EL (cell line): ENCODE measurements around the gene PDGFD.

Experiments
- DNase-seq: peaks from one replicate; pipeline ENCODE4 v3.0.0-alpha.2; 2016

Gene PDGFD

DNA sequence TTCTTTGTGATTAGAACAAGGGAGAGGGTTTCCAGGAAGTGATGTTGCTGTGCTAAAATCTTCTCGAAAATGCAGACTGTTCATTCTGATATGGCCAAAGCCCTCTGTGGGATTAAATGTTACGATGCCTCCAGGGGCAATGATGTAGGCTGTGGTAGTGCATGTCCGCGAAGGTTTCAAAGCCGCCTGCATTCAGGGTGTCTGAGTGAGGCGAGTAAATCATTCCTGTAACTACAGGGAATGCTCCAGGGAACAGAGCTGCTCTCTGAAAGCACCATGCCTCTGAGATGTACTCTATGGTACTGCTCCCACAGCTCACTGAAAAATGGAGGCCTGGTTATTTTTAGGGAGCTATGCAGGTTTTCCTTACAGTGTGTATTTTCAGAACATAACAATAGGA, 21.2 kb downstream of the PDGFD start:
- no peak for DNase-seq

DNA sequence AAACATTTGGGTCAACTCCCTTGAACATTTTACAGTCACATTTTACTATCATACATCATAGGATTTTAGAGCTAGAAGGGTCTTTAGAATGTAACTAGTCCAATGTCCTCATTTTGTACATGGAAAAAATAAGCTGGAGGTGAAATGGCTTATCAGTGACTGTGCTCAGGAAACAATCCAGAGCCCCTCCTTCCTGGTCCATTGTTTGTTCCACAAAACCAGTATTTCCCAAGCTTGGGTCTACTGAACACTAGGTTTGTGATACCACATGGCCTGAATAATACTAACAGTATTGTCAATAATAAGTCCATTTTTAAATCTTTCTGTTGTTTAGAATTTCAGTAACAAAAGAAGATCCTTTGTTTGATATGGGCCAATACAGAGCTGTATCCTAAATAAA, 27.1 kb downstream of the PDGFD start:
- no peak for DNase-seq

DNA sequence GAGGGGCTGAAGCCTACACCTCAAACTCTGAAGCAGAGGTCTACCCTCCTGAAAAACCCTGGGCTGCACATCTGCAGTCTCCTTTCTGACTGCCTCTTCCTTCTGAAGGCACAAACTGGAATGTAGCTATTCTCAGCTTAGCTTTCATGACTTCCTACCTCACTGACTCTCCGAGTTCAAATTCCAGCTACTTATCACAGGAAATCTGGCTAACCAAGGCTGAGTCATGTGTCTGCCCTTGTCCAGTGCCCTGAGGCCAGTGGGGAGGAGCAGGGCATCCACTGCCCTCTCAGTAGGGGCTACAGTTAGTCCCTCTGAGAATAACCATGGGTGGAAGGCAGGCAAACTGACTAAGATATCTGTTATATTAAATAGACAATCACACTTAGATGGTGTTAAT, 29.2 kb downstream of the PDGFD start:
- DNase-seq, result peak; percentile 60

DNA sequence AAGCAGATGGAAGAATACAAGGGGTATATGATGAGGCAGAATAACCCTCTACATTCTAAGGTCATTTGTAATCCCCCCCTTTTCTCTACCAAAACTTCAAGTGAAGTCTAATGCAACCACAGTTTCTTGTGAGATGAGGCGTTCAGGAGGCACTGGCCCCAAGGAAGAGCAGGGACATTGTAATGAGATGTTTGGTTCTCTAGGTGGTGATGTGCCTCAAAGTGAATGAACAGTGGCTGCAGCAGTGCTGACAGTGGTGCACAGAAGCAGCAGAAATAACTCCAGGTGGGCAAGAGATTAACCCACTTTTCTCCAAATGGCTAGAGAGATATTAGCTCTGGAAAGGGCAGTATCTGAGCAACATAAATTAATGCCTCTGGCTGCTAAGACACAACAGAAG, 33.8 kb downstream of the PDGFD start:
- DNase-seq, result no peak

DNA sequence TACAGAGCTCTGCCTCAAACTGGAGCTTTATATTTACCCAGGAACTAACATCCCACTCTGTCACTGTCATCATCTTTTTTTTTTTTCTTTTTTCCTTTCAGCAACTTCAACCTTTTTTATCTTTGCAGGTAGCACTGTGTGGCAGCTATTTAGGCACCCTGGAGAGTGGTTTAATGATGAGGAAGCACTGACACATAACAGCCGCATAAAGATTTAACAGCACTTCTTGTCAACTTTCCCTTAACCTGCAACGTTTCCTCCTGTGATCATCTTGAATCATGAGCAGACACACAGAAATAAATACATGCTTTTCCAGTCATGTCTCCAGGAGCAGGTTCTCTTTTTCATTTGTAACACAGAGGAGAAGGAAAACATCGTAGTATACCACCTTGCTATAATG, 34.8 kb downstream of the PDGFD start:
- DNase-seq, result no peak

DNA sequence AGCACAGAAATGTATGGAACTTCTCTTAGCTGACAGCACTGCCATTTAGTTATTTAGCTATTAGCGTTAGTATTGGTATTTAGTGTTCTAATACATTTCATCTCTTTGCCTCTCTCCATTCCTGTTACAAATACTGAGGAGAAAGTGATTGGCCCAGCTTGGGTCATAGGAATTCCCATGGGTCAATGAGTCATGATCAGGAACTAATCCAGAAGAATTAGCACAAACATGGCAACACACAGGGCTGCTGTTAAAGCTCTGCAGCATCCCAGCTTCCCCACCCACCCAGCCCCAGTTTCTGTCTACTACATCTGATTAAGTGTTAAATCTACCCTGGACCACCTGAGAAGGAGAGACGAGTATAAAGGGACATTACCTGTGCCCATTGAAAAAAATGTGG, 36.1 kb downstream of the PDGFD start:
- DNase-seq, result peak; percentile 33

DNA sequence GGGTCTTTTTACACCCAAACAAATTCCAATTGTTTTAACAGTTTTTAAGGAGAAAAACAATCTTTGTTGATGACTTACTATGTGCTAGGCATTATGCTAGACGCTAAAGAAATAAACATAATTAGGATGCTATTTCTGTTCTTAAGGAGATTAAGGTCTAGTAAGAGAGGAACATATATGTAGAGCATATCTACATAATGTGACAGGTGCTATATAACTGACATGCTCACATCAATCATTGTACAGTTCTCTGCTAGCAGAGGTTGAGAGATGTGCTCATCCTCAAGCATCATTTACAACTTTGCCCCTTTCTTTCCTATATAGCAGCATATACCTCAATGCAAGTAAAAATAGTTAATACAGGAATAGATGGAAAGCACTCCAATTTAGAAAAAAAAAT, 37.5 kb downstream of the PDGFD start:
- no peak for DNase-seq

DNA sequence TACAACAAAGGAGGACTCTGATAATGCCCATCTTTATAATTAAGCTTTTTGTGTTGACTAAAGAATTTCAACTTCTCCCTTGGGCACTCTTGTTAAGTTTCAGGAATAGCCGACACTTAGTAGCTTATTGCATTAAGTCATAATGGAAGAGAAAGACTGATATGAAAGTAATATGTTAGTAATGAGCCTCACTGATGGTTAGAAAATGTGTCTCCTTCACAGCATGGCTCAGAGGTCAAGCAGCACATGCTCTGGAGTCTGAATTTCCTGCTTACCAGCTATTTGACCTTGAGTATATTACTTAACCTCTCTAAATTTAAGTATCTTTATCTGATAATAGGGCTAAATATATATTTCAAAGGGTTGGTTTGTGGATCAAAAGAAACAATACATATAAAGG, 39.0 kb downstream of the PDGFD start:
- DNase-seq, result no peak

DNA sequence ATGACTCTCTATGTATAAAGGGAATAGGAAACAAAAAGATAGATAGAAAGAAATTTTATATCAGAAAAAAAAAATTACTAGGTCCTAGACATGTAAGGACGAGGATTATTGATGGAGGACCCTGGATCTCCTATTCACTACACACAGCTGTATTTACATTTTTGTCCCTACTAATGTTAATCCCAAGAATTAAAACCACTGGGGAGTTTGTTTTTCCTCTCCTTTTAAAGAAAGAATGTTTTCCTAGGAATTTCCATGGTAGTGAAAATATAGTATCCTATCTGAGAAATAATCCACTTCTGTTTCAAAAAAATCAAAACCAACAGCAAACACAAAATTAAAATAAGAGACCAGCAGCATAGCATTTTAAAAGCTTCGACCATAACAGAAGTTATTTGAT, 41.1 kb downstream of the PDGFD start:
- no peak for DNase-seq

DNA sequence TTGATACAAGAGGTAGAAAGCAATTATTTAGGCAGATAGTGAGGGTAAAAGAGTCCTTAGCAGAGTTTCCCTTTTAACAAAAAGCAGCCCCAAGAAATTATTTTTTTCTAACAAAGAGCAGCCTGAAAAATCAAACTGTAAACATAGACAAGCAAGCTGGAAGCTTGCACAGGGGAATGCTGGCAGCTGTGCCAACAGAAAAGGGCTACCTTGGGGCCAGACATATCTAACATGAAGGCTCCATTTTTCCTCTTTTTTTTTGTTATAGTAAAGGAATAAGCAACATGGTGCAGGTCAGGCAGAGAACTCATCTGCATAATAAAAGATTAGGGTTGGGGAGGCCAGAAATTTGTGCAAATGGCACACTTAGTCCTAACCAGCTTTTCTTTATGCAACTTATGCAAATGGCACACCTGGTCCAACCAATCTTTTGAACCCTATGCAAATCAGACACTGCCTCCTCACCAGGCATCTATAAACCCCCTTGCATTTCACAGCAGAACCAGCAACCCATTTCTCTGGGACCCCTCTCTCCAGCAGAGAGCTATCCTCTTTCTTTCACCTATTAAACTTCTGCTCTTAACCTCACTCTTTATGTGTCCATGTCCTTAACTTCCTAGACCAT, 41.8 kb downstream of the PDGFD start:
- no peak for DNase-seq

DNA sequence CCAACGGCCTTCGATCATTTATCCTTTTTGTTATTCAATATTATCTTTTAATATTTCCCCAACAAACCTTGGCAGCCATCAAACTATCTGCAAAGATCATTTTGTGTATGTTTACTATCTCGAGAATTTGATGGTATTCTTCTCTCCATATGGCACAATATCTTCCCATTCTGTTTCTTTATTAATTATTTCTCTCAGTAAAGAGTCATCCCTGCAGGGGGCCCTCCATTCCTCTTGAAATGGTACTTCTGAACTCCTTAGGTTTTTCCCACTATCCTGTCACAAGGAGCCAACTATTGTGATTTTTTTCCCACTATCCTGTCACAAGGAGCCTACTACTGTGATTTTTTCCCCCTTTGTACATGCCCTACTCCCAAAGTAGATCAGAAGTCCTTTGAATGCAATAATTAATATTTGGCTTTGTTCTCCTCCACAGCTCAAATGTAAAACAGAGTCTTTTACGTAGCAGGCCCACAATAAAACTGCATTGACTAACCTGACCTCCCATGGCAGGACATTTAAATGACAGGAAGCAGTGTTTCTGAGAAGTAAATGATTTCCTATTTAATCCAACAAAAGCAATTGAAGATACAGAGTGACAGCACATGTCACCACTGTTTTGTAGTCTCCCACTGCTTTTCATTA, 43.3 kb downstream of the PDGFD start:
- DNase-seq, result no peak

DNA sequence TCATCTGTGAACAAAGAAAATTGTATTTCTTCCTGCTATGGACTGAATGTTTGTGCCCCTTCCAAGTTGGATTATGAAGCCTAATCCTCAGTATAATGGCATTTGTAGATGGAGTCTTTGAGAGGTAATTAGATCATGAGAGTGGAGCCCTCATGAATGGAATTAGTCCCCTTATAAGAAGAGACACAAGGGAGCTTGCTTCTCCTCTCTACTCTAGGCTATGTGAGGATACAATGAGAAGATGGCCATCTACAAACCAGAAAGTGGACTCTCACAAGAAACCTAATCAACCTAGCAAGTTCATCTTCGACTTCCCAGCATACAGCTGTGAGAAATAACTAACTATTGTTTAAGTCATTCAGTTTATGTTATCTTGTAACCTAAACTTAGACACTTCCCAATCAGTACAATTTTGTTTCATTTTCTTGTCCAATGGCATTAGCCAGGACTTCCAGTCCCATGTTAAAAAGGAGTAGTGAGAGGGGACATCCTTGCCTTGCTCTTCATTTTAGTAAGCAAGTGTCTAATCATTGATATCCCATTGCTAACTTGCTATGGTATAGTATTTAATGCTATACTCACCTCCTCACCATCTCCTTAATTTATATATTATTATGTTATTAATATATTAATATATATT, 45.7 kb downstream of the PDGFD start:
- no peak for DNase-seq

DNA sequence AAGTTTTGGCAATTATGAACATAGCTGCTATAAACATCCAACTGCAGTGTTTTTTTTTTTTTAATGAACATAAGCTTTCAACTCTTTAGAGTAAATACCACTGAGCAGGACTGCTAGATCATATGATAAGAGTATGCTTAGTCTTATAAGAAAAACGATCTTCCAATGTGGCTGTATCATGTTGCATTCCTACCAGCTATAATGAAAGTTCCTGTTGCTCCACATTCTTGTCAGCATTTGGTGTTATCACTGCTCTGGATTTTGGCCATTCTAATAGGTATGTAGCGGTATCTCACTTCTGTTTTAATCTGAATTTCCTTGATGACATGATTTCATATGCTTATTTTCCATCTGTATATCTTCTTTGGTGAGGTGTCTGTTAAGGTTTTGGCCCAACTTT, 50.4 kb downstream of the PDGFD start:
- DNase-seq, result no peak

DNA sequence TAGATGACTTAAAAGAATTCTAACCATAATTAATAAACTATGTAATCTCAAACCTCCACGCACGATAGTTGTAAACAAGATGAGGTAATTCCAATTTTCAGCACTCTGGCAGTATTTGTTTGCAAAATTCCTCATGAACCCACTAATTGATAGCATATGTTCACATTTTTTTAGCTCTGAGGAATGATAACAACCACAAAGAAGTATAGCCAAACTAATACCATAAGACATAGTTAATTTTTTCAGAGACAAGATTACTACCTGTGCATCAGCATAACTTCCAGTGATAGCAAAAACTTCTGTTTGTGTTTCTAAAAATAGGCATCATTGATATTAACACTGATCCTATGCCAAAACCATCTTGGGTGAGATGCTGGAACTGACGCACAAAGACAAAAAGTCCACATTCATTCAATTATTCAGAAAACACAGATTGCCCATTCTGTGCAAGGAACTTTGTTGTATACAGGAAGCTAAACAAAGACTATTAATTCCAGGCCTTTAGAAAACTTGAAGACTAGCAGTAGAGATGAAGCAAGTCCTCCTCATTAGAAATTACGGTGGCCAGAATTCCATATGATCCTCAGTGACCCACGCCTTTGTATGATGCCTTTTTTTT, 57.7 kb downstream of the PDGFD start:
- peak; percentile 52 for DNase-seq

DNA sequence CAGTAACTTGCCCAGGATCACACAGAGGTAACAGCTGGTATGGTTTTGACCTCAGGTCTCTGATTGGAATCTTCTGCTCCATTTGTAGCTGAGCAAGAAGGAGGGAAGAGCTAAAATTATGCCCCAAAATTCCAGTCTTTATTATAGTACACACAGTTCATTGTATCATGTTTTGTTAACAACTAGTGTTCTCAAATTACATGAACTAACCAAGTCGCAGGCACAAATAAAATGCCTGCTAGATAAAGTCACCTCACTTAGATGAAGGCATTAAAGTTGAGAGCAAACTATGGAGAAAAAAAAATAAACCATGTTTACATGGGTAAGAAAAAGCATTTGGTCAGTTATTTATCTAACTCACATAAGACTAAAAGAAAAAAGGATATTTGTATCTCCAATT, 58.8 kb downstream of the PDGFD start:
- no peak for DNase-seq

DNA sequence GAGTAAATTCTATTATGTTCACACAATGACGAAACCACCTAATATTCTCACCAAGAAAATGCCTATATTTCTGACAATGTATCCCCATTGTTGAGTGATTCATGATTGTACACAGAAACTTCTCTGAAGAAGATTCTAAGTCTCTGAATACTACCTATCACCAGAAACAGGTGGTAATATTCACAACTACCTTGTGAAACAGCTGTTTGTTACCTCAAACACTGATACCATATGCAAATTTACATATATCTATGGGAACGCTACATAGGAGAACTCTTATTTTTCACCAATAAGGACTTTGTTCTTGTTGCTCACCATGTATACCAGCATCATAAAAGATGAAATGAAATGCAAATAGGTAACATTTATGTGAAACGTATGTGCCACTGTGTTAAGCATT, 59.3 kb downstream of the PDGFD start:
- DNase-seq, result no peak

DNA sequence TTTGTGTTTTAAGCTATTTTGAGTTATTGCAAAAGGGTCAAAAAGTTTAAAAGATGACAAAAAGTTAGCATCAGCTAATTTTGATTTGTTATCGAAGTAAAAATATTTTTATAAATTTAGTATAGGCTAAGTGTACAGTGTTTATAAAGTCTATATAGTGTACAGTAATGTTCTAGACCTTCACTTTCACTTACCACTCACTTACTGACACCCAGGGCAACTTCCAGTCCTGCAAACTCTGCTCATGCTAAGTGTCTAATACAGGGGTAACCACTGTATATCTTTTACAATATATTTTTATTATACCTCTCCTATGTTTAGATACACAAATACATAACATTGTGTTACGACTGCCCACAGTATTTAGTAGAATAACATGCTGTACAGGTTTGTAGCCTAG, 59.7 kb downstream of the PDGFD start:
- no peak for DNase-seq

DNA sequence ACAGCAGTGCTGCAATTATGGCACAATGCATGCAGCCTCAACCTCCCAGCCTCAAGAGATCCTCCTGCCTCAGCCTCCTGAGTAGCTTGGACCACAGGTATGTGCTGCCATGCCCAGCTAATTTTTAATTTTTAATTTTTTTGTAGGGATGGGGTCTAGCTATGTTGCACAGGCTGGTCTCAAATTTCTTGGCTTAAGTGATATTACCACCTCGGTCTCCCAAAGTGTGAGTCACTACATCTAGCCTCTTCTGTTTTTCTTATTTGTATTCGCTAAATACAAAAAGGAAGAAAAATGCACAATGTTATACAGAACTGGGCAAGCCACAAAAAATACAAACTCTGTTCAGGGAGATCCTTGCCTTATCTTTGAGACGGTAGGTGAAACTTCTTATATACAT, 65.4 kb downstream of the PDGFD start:
- DNase-seq, result no peak

DNA sequence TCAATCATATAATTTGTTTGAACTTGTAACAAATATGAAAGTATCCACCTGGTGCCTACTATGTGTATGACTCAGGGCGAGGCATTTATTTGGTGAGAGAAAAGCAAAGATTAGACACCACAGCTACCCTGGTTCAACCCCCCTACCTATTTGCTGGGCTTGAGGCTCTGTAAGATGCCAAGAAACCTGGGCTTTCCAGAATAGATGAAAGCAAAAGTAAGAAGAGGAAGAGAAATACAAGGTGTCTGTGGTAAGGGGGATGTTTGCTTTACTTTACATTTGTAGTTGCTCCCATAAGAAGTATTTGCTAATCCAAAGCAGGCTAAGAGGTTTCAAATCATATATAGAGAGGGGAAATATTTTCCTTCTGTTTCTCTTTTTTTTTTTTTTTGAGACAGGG, 65.8 kb downstream of the PDGFD start:
- DNase-seq, result no peak

DNA sequence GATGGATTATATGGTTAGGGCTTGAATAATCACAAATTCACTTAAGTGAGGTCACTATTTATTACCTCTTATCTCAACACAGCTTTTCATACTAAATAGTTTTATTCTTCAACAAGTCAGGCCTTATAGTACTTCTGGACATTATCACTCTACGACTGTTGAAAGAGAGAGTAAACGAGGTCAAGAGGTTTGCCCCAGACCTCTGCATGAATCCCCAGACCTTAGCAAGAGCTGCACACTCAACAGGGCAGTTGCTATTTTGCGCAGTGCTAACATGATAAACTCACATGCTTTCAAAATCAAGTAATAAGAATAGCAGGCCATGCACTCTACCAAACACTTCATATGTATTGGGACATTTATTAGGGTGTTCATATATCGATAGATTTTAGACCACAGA, 67.0 kb downstream of the PDGFD start:
- DNase-seq, result no peak

DNA sequence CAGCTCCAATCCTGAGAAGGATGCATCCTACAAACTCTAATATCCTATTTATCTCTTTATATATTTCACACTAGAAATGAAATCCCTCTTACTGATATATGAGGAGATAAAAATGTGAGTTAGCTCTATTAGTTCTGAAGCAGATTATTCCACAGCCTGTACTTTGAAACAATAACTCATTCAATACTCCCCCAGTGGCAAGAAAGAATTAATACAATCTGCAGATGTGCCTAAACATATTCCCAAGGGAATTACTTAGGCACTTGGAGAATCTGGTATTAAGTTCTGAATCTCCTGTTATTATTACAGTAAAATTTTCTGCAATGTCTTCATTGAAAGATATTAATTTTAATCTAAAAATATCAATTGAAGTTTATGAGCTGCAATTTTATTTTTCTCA, 68.2 kb downstream of the PDGFD start:
- no peak for DNase-seq

DNA sequence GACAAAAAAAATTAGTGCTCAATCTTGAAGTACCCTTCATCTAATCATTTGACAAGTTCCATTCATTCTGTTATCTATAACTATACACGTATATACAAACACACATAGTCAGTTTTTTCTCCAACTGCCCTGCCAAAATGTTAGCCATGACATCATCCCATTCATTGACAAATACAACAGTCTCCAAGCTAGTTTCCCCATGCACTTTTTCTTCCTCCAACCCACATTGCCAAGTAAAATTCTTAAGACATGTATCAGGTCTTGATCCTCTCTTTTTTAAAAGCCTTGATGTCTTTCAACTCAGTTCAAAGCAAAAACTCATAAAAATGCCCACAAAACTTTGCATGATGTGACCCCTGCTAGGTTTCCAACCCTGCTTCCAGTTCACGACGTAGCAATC, 69.4 kb downstream of the PDGFD start:
- no peak for DNase-seq

DNA sequence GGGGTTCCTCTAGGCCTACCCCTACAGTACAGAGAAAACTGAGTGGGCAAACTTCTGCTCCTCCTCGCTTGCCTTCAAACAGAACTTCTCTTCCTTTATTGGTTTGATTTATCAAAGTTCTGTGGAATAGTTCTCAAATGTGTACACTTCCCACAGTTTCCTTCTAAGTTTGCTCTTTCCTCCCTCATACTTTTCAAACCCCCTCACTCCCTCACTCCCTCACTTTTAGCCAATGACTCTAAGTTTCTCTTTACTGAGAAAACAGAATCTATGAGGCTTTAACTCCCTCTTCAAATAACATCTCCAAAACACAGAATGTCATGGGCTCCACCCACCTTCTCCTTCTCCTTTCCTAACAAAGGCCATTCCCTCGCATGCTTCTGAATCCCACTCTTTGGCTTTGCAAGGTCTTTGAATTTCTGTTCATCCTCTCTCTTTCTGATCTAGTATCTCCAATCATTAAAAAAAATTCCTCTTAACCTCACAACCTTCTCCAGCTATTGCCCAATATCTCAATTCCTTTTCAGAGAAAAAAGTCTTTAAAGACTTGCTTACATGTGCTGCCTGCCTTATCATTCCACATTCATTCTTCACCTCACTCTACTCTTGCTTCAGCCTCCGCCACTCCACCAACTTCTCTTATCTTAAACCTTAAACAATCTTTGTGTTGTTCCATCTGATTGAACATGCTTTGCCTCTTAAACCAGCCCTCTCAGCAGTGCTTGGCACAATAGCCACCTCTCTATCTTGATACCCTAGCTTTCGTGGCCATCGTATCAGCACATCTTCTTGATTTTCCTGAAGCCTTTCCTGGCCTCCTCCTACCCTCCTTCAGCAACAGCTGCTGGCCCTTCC, 70.3 kb downstream of the PDGFD start:
- DNase-seq, result no peak
